ENCODE data around the gene PIP5K1B.

The PIP5K1B gene

DNA sequence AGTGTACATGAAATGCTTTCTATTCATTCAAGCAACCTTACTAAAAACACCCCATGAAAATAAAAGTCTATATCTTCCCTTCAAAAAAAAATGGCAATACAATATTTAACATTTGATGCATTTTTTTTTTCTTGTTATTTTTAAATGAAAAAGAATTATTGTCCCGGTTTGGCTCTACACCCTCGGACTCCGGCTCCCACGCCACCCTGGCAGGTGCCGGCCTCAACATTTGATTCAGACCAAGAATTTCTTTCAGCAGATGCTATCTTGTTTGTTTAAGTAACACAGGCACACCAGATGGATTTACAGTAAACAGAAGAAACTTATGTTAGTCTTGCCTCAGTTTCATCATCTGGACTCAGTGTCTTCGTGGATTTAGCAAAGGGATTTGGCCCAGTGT lies 162.0 kb downstream of the PIP5K1B start:
- H3K27ac ChIP-seq (ENCODE audit: low read length), result no peak overlapping the region
- DNase-seq (no peak), ATAC-seq (ENCODE audit: insufficient read depth, low read depth) (no peak)
- H3K36me3 ChIP-seq (ENCODE audit: insufficient read depth, low read length), result no peaks in the 10 kb centered on the region
- H4K20me1 ChIP-seq (ENCODE audit: insufficient read depth, low read length), result no peaks in the 10 kb centered on the region
- no peak overlapping the region for H2AFZ ChIP-seq (ENCODE audit: low read depth, low read length)
- no peaks in the 10 kb centered on the region for H3K79me2 ChIP-seq (ENCODE audit: insufficient read depth, low read length)
- no peak overlapping the region for H3K4me3 ChIP-seq (ENCODE audit: low read depth in 1 of 2, low read length in 2 of 2)
- H3K4me2 ChIP-seq (ENCODE audit: insufficient read depth, low read length), result no peak overlapping the region
- H3K9me3 ChIP-seq (ENCODE audit: insufficient read depth, low read length, severe bottlenecking), result no peaks in the 10 kb centered on the region
- H3K27me3 ChIP-seq (ENCODE audit: insufficient read depth, low read length, poor library complexity), result no peaks in the 10 kb centered on the region
- TF ChIP-seq, protein P1, sequence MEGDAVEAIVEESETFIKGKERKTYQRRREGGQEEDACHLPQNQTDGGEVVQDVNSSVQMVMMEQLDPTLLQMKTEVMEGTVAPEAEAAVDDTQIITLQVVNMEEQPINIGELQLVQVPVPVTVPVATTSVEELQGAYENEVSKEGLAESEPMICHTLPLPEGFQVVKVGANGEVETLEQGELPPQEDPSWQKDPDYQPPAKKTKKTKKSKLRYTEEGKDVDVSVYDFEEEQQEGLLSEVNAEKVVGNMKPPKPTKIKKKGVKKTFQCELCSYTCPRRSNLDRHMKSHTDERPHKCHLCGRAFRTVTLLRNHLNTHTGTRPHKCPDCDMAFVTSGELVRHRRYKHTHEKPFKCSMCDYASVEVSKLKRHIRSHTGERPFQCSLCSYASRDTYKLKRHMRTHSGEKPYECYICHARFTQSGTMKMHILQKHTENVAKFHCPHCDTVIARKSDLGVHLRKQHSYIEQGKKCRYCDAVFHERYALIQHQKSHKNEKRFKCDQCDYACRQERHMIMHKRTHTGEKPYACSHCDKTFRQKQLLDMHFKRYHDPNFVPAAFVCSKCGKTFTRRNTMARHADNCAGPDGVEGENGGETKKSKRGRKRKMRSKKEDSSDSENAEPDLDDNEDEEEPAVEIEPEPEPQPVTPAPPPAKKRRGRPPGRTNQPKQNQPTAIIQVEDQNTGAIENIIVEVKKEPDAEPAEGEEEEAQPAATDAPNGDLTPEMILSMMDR (IDR thresholded peaks at IDR 0.05; ENCODE audit: borderline replicate concordance, extremely low read depth, low read length, poor library complexity, severe bottlenecking), result no peak
- TF ChIP-seq EZH2 (IDR thresholded peaks at IDR 0.05; ENCODE audit: borderline replicate concordance, low read depth, low read length, severe bottlenecking), result no peak
- H3K9ac ChIP-seq (ENCODE audit: low read depth, low read length), result no peak overlapping the region
- H3K4me1 ChIP-seq (ENCODE audit: insufficient read depth, low read length), result no peaks in the 10 kb centered on the region

DNA sequence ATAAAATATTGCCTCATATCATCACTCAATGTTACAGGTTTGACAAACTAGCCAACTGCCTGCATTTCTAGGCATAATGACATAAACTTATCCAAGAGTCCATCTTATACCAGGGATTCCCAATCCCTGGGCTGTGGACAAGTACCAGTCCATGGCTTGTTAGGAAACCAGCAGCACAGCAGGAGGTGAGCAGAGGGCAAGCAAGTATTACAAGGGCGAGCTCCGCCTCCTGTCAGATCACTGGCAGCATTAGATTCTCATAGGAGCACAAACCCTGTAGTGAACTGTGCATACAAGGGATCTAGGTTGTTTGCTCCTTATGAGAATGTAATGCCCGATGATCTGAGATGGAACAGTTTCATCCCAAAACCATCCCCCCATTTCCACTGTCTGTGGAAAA lies 164.0 kb downstream of the PIP5K1B start:
- Histone ChIP-seq H3K9ac (ENCODE audit: low read depth, low read length) (no peak overlapping the region), H3K79me2 (ENCODE audit: insufficient read depth, low read length) (no peaks in the 10 kb centered on the region), H3K4me2 (ENCODE audit: insufficient read depth, low read length) (no peak overlapping the region), H3K4me3 (ENCODE audit: low read depth in 1 of 2, low read length in 2 of 2) (no peak overlapping the region), H2AFZ (ENCODE audit: low read depth, low read length) (no peak overlapping the region), H3K9me3 (ENCODE audit: insufficient read depth, low read length, severe bottlenecking) (no peaks in the 10 kb centered on the region), H3K36me3 (ENCODE audit: insufficient read depth, low read length) (no peaks in the 10 kb centered on the region), H3K27me3 (ENCODE audit: insufficient read depth, low read length, poor library complexity) (no peaks in the 10 kb centered on the region), H4K20me1 (ENCODE audit: insufficient read depth, low read length) (no peaks in the 10 kb centered on the region), H3K27ac (ENCODE audit: low read length) (no peak overlapping the region), H3K4me1 (ENCODE audit: insufficient read depth, low read length) (no peaks in the 10 kb centered on the region)
- DNase-seq (no peak), ATAC-seq (ENCODE audit: insufficient read depth, low read depth) (no peak)
- TF ChIP-seq, protein P1 (IDR thresholded peaks at IDR 0.05; ENCODE audit: borderline replicate concordance, extremely low read depth, low read length, poor library complexity, severe bottlenecking), result no peak
- TF ChIP-seq EZH2 (IDR thresholded peaks at IDR 0.05; ENCODE audit: borderline replicate concordance, low read depth, low read length, severe bottlenecking), result no peak

DNA sequence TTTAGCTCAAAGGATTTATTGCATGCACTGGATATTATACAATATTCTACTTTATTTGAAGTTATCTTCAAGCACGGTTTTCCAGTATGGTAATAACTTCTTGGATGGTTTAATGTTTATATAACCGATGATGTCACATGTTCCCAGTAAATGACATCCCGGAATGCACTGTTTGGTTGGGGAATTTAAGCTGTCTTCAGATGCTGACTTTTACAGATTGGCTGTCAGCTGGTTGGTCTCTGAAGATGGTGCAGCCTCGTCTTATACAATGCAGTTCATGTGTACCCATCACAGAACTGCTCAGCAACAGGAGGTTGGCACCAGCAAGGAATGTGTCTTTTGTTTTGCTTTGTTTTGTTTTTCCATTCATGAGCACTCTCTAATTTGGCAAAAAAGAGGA lies 165.0 kb downstream of the PIP5K1B start:
- Histone ChIP-seq H3K27me3 (ENCODE audit: insufficient read depth, low read length, poor library complexity) (no peaks in the 10 kb centered on the region), H3K79me2 (ENCODE audit: insufficient read depth, low read length) (no peaks in the 10 kb centered on the region), H3K9me3 (ENCODE audit: insufficient read depth, low read length, severe bottlenecking) (no peaks in the 10 kb centered on the region), H3K4me3 (ENCODE audit: low read depth in 1 of 2, low read length in 2 of 2) (no peak overlapping the region), H3K4me1 (ENCODE audit: insufficient read depth, low read length) (no peaks in the 10 kb centered on the region), H3K4me2 (ENCODE audit: insufficient read depth, low read length) (no peak overlapping the region), H3K36me3 (ENCODE audit: insufficient read depth, low read length) (no peaks in the 10 kb centered on the region), H3K27ac (ENCODE audit: low read length) (no peak overlapping the region), H2AFZ (ENCODE audit: low read depth, low read length) (no peak overlapping the region), H4K20me1 (ENCODE audit: insufficient read depth, low read length) (no peaks in the 10 kb centered on the region), H3K9ac (ENCODE audit: low read depth, low read length) (no peak overlapping the region)
- DNase-seq (no peak), ATAC-seq (ENCODE audit: insufficient read depth, low read depth) (no peak)
- no peak for TF ChIP-seq EZH2 (IDR thresholded peaks at IDR 0.05; ENCODE audit: borderline replicate concordance, low read depth, low read length, severe bottlenecking)
- TF ChIP-seq, protein P1 (IDR thresholded peaks at IDR 0.05; ENCODE audit: borderline replicate concordance, extremely low read depth, low read length, poor library complexity, severe bottlenecking), result no peak

DNA sequence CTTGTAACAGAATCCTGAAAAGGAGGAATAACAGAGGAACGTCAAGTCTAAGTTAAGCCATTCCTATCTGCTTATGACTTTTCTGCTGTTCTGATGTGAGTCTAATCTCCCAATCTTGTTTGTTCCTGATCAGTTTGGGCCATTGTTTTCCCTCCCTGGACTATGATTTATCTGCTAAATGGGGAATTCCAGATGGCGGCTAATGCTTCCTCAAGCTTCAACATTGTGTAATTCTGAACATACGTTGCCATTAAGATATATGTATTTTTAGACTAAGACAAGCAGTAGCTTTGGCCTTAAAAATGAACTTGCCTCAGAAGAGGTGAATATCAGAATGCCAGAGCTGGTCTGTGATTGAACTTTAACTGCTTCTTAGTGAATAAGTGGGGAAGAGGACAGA lies 166.2 kb downstream of the PIP5K1B start:
- DNase-seq (no peak), ATAC-seq (ENCODE audit: insufficient read depth, low read depth) (no peak)
- Histone ChIP-seq H4K20me1 (ENCODE audit: insufficient read depth, low read length) (no peaks in the 10 kb centered on the region), H3K4me3 (ENCODE audit: low read depth in 1 of 2, low read length in 2 of 2) (no peak overlapping the region), H3K4me1 (ENCODE audit: insufficient read depth, low read length) (no peaks in the 10 kb centered on the region), H3K79me2 (ENCODE audit: insufficient read depth, low read length) (no peaks in the 10 kb centered on the region), H2AFZ (ENCODE audit: low read depth, low read length) (no peak overlapping the region), H3K36me3 (ENCODE audit: insufficient read depth, low read length) (no peaks in the 10 kb centered on the region), H3K9me3 (ENCODE audit: insufficient read depth, low read length, severe bottlenecking) (no peaks in the 10 kb centered on the region), H3K27ac (ENCODE audit: low read length) (no peak overlapping the region), H3K9ac (ENCODE audit: low read depth, low read length) (no peak overlapping the region), H3K4me2 (ENCODE audit: insufficient read depth, low read length) (no peak overlapping the region), H3K27me3 (ENCODE audit: insufficient read depth, low read length, poor library complexity) (no peaks in the 10 kb centered on the region)
- TF ChIP-seq, protein P1 (IDR thresholded peaks at IDR 0.05; ENCODE audit: borderline replicate concordance, extremely low read depth, low read length, poor library complexity, severe bottlenecking), result no peak
- no peak for TF ChIP-seq EZH2 (IDR thresholded peaks at IDR 0.05; ENCODE audit: borderline replicate concordance, low read depth, low read length, severe bottlenecking)
